Measurements from ENCODE around the gene MYMK.

DNA sequence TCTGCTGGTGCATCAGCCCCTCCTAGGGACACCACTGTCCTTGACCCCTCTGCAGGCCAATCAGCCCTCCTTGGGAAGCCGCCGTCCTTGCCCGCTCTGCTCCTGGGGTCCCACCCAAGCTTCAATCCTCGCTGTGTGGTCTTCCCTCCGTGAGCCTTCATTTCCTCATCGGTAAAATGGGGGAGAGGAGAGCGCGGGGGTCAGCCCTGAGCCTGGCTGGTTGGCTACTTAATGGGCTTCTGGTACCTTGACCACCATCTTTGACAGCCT, 33.2 kb downstream of the MYMK start:
- TF ChIP-seq YY1 (IDR thresholded peaks at IDR 0.05; ENCODE audit: insufficient read depth, insufficient read length) (no peak), SUZ12 (IDR thresholded peaks at IDR 0.05; ENCODE audit: extremely low read depth, insufficient read depth, insufficient read length) (no peak), ZNF274 (IDR thresholded peaks at IDR 0.05; ENCODE audit: low read depth, low read length) (no peak)

Measured in NT2/D1 (cell line).